CD8-positive, alpha-beta memory T cell (primary cell): ENCODE data around the gene CFAP97D2. TPM values are rescaled to one million over a fixed set of nuclear protein-coding genes. Genes with fewer than 3 reads are reported as not detected.
A peak's percentile ranks its signal among the peaks of the same experiment; 100 is the strongest.

Source experiments
- CTCF ChIA-PET: fragments of 350-600 bp; sonication (Branson Sonifier 250); formaldehyde crosslinking; loops from one replicate; lab custom pipeline; 2021; ENCODE audit warnings: antibody characterized with exemption; lab: Charles Lee
- POLR2A ChIA-PET: fragments of 350-600 bp; sonication (Branson Sonifier 250); formaldehyde crosslinking; loops from one replicate; lab custom pipeline; 2021; ENCODE audit warnings: antibody characterized with exemption; lab: Charles Lee
- DNase-seq, 5 donors: peaks; one replicate each; pipeline versions ENCODE4 v3.0.0 to v3.0.0-alpha.2; 2020 to 2022; ENCODE audit warnings: mixed read lengths in 1 of 5
- H3K27ac ChIP-seq: one replicate; pipeline ENCODE4 v1.7.0; 2013; ENCODE audit warnings: low read depth, mild to moderate bottlenecking, low read length, moderate library complexity
- H3K27me3 ChIP-seq: 2 replicates; pipeline ENCODE4 v1.7.0; 2013; ENCODE audit warnings: low read length, mild to moderate bottlenecking; ENCODE audit not compliant: insufficient read depth, poor library complexity, severe bottlenecking
- H3K36me3 ChIP-seq: 2 replicates; pipeline ENCODE4 v1.7.0; 2013; ENCODE audit warnings: mild to moderate bottlenecking, low read length, moderate library complexity; ENCODE audit not compliant: insufficient read depth
- H3K4me1 ChIP-seq: 2 replicates; pipeline ENCODE4 v1.7.0; 2013; ENCODE audit warnings: mild to moderate bottlenecking, low read length, moderate library complexity; ENCODE audit not compliant: insufficient read depth
- H3K4me3 ChIP-seq: 2 replicates; pipeline ENCODE4 v1.7.0; 2013; ENCODE audit warnings: mild to moderate bottlenecking, low read length
- H3K9me3 ChIP-seq: 2 replicates; pipeline ENCODE4 v1.7.0; 2013; ENCODE audit warnings: mild to moderate bottlenecking, low read length
- H3K27ac Mint-ChIP-seq, 8 donors: one replicate each; pipeline ENCODE4 v1.8.0; 2020 to 2021; ENCODE audit warnings: mixed read lengths in 8 of 8, mild to moderate bottlenecking in 6 of 8, inconsistent platforms in 3 of 8, moderate library complexity in 3 of 8
- H3K27me3 Mint-ChIP-seq, 2 donors: one replicate each; pipeline ENCODE4 v1.8.0; 2020 to 2021; ENCODE audit warnings: mixed read lengths in 2 of 2, mild to moderate bottlenecking in 1 of 2, moderate library complexity in 1 of 2
- H3K36me3 Mint-ChIP-seq, 3 donors: one replicate each; pipeline ENCODE4 v1.8.0; 2020 to 2021; ENCODE audit warnings: mixed read lengths in 3 of 3, inconsistent platforms in 1 of 3, mild to moderate bottlenecking in 1 of 3
- H3K4me1 Mint-ChIP-seq, 3 donors: one replicate each; pipeline ENCODE4 v1.8.0; 2020 to 2021; ENCODE audit warnings: mixed read lengths in 3 of 3, inconsistent platforms in 1 of 3, mild to moderate bottlenecking in 1 of 3
- H3K4me3 Mint-ChIP-seq, 7 donors: one replicate each; pipeline ENCODE4 v1.8.0; 2020 to 2021; ENCODE audit warnings: mixed read lengths in 7 of 7, mild to moderate bottlenecking in 6 of 7, moderate library complexity in 4 of 7, inconsistent platforms in 2 of 7
- H3K9me3 Mint-ChIP-seq, 5 donors: one replicate each; pipeline ENCODE4 v1.8.0; 2020 to 2022; ENCODE audit warnings: mixed read lengths in 5 of 5, mild to moderate bottlenecking in 3 of 5, moderate library complexity in 2 of 5, inconsistent platforms in 1 of 5
- polyA plus RNA-seq: library from polyadenylated mRNA; unstranded; fragments of 300-500 nt; fragmentation: Illumina TruSeq; gene quantifications from one replicate; pipeline ENCODE4 v1.2.3, GENCODE V29; 2021
- total RNA-seq, 2 experiments: library from RNA; stranded (reverse); gene quantifications; one replicate each; pipeline ENCODE4 v1.2.3, GENCODE V29; 2021

CFAP97D2 gene
- total and polyA plus RNA-seq, 3 experiments from 2014 or later, result 0.31 TPM; not detected in 2

- Histone ChIP-seq H3K9me3 (no peaks in the 10 kb centered on the region), H3K4me3 (no peak overlapping the region), H3K36me3 (no peaks in the 10 kb centered on the region), H3K27ac (no peak overlapping the region), H3K4me1 (peaks cover 11% of the 10 kb centered on the region), H3K27me3 (no peaks in the 10 kb centered on the region)
- Mint-ChIP-seq H3K27me3 (peaks cover 10 to 13% of the 10 kb centered on the region in 2 donors), H3K27ac (no peak overlapping the region), H3K4me3 (no peak overlapping the region), H3K4me1 (peaks cover 21 to 43% (median 31%) of the 10 kb centered on the region in 3 donors), H3K9me3 (no peaks in the 10 kb centered on the region), H3K36me3 (no peaks in the 10 kb centered on the region)
- CTCF ChIA-PET, result interaction anchor here (1.3 kb wide), 1 partner anchor 18 kb away, joined by 3 read pairs; no protein-coding TSS in a partner anchor
- POLR2A ChIA-PET, result no interaction called here
- no peak for DNase-seq
These were observed 29.1 kb downstream of the CFAP97D2 start for GRCh38 chr13:114208134-114208533.

- Mint-ChIP-seq H3K27me3 (peaks cover 7 to 13% of the 10 kb centered on the region in 2 donors), H3K4me1 (peaks cover 5 to 15% (median 6%) of the 10 kb centered on the region in 3 donors), H3K36me3 (no peaks in the 10 kb centered on the region), H3K9me3 (no peaks in the 10 kb centered on the region), H3K27ac (no peak overlapping the region), H3K4me3 (no peak overlapping the region)
- Histone ChIP-seq H3K4me1 (no peaks in the 10 kb centered on the region), H3K27ac (no peak overlapping the region), H3K36me3 (no peaks in the 10 kb centered on the region), H3K9me3 (no peaks in the 10 kb centered on the region), H3K27me3 (no peaks in the 10 kb centered on the region), H3K4me3 (no peak overlapping the region)
- ChIA-PET POLR2A (no interaction called here), CTCF (interaction anchor here (1.0 kb wide), 1 partner anchor 15 kb away, joined by 4 read pairs; no protein-coding TSS in a partner anchor)
- DNase-seq, result no peak
These were observed 32.5 kb downstream of the CFAP97D2 start for GRCh38 chr13:114211446-114212157.

DNA sequence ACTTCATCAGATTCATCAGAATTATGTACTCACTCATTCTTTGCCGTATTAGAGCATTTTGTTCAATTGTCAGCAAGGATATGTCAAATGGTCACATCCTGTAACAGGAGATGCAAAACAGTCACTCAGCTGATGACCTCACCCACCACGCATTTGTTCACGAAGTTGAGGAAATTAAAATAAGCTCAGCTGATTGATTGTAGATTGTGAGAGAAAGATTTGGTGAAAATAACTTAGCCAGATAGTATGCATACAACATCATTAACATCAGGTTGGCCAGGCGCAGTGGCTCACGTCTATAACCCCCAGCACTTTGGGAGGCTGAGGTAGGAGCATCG, 33.1 kb downstream of the CFAP97D2 start:
- Mint-ChIP-seq H3K36me3 (no peaks in the 10 kb centered on the region), H3K27ac (no peak overlapping the region), H3K4me1 (peaks cover 5 to 14% (median 6%) of the 10 kb centered on the region in 3 donors), H3K27me3 (peaks cover 7 to 13% of the 10 kb centered on the region in 2 donors), H3K4me3 (no peak overlapping the region), H3K9me3 (no peaks in the 10 kb centered on the region)
- POLR2A ChIA-PET, result no interaction called here
- no peaks in the 10 kb centered on the region for H3K9me3 ChIP-seq
- DNase-seq, result no peak
- H3K27me3 ChIP-seq, result no peaks in the 10 kb centered on the region
- no peaks in the 10 kb centered on the region for H3K4me1 ChIP-seq
- CTCF ChIA-PET, result interaction anchor here (1.0 kb wide), 1 partner anchor 14 kb away, joined by 4 read pairs; no protein-coding TSS in a partner anchor
- H3K36me3 ChIP-seq, result no peaks in the 10 kb centered on the region
- no peak overlapping the region for H3K4me3 ChIP-seq
- no peak overlapping the region for H3K27ac ChIP-seq

- Histone ChIP-seq H3K4me3 (no peak overlapping the region), H3K9me3 (no peaks in the 10 kb centered on the region), H3K27ac (no peak overlapping the region), H3K27me3 (no peaks in the 10 kb centered on the region), H3K36me3 (no peaks in the 10 kb centered on the region), H3K4me1 (peaks cover under 1% of the 10 kb centered on the region)
- CTCF ChIA-PET, result interaction anchor here (0.7 to 1.5 kb wide), 3 partner anchors 12 to 217 kb away, joined by 3 to 5 read pairs (median 3); no protein-coding TSS in a partner anchor
- no peaks in the 10 kb centered on the region for H3K36me3 Mint-ChIP-seq
- peaks cover 7 to 13% of the 10 kb centered on the region in 2 donors for H3K27me3 Mint-ChIP-seq
- DNase-seq, result no peak
- peak overlapping the region in 1 of 8 donors; percentile 81 for H3K27ac Mint-ChIP-seq
- POLR2A ChIA-PET, result interaction anchor here (0.6 kb wide), 1 partner anchor 43 kb away, joined by 5 read pairs; no protein-coding TSS in a partner anchor
- no peak overlapping the region for H3K4me3 Mint-ChIP-seq
- peaks cover 11 to 24% (median 16%) of the 10 kb centered on the region in 3 donors for H3K4me1 Mint-ChIP-seq
- no peaks in the 10 kb centered on the region for H3K9me3 Mint-ChIP-seq
These were observed 34.9 kb downstream of the CFAP97D2 start for GRCh38 chr13:114213980-114214379.

DNA sequence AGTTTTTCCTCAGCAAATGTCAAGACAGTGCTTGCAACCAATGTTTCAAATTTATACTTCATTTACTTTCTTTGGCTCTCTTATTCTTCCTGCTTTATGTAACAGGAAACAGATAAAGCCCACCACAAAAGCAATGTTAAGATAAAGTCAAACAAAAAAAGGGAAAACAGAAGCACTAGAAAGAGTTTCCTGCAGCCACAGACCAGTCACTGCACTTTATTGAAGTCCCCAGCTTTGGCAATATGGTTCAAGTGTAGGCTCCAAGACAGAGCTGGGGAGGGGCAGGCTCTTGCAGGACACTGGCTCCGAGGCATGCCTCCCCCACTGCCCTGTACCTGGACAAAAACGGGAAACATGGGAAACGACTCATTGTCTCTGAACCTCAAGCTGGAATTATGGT, 40.3 kb downstream of the CFAP97D2 start:
- peak overlapping the region in 4 of 7 donors; percentile 5 to 48 (median 30) for H3K4me3 Mint-ChIP-seq
- peaks cover 34 to 49% (median 48%) of the 10 kb centered on the region in 3 donors for H3K4me1 Mint-ChIP-seq
- Histone ChIP-seq H3K27me3 (no peaks in the 10 kb centered on the region), H3K27ac (no peak overlapping the region), H3K4me3 (peak overlapping the region; percentile 32), H3K9me3 (no peaks in the 10 kb centered on the region), H3K4me1 (peaks cover 44% of the 10 kb centered on the region), H3K36me3 (no peaks in the 10 kb centered on the region)
- H3K27ac Mint-ChIP-seq, result peak overlapping the region in 7 of 8 donors; percentile 0 to 91 (median 26)
- no peaks in the 10 kb centered on the region for H3K27me3 Mint-ChIP-seq
- CTCF ChIA-PET, result interaction anchor here (1.2 kb wide), 1 partner anchor 55 kb away, joined by 4 read pairs; no protein-coding TSS in a partner anchor
- peak in 1 of 5 donors; percentile 63 for DNase-seq
- POLR2A ChIA-PET, result no interaction called here
- no peaks in the 10 kb centered on the region for H3K36me3 Mint-ChIP-seq
- no peaks in the 10 kb centered on the region for H3K9me3 Mint-ChIP-seq

DNA sequence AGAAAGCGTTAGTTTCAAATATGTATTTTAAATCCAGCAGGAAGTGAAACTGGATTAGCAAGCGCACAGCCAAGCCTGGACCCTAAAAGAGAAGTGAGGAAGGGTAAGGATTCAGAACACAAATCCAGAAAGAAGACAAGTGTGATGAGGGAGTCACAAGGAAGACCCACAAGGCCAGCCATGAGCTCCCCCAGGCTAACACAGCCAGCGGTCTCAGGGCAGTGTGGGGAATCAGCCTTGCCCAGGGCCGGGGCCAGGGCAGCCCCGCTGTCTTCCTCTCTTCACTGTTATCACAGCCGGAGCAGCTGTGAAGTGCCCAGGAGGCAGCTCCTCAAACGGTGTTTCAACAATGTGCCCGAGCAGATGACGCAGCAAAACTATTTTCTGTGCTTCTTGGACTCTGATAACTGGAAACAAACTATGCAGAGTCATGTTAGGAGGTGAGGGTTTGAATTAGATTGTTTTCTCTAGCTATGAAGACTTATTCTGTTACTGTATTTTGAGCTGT, 43.5 kb downstream of the CFAP97D2 start:
- H3K9me3 Mint-ChIP-seq, result no peaks in the 10 kb centered on the region
- no peak for DNase-seq
- H3K4me3 ChIP-seq, result no peak overlapping the region
- H3K27ac Mint-ChIP-seq, result no peak overlapping the region
- H3K4me3 Mint-ChIP-seq, result no peak overlapping the region
- no peaks in the 10 kb centered on the region for H3K36me3 Mint-ChIP-seq
- POLR2A ChIA-PET, result interaction anchor here (0.6 to 0.8 kb wide), 2 partner anchors 13 to 92 kb away, joined by 3 read pairs; no protein-coding TSS in a partner anchor
- H3K36me3 ChIP-seq, result no peaks in the 10 kb centered on the region
- peaks cover 0 to under 1% of the 10 kb centered on the region in 2 donors for H3K27me3 Mint-ChIP-seq
- no peaks in the 10 kb centered on the region for H3K9me3 ChIP-seq
- CTCF ChIA-PET, result interaction anchor here (0.8 to 2.1 kb wide), 6 partner anchors 70 to 406 kb away, joined by 3 to 13 read pairs (median 5); no protein-coding TSS in a partner anchor
- H3K4me1 ChIP-seq, result peaks cover 71% of the 10 kb centered on the region
- H3K27me3 ChIP-seq, result no peaks in the 10 kb centered on the region
- H3K4me1 Mint-ChIP-seq, result peaks cover 61 to 78% (median 77%) of the 10 kb centered on the region in 3 donors
- H3K27ac ChIP-seq, result peak overlapping the region; percentile 25

DNA sequence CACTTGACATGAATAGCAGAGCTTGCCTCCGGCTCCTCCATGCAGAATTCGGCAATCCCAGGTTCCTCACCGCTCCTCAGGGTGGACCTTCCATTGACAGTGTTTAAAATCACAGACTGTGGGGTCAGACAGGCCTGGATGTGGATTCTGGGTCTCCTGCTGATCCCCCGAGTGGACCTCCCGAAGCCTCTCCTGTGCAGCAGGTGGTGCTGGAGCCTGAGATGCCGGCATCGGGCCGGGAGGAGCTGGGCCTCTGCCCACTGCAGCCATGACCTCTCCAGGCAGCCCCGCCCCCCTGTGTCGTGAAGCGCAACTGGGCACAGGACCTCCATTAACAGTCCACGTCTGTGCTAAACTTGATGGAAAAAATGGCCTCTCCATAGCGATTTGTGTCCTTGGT, 45.1 kb downstream of the CFAP97D2 start:
- peak overlapping the region in 3 of 8 donors; percentile 16 to 70 (median 65) for H3K27ac Mint-ChIP-seq
- H3K36me3 Mint-ChIP-seq, result no peaks in the 10 kb centered on the region
- Histone ChIP-seq H3K4me1 (peaks cover 67% of the 10 kb centered on the region), H3K27ac (no peak overlapping the region), H3K27me3 (no peaks in the 10 kb centered on the region), H3K9me3 (no peaks in the 10 kb centered on the region), H3K4me3 (no peak overlapping the region), H3K36me3 (no peaks in the 10 kb centered on the region)
- DNase-seq, result no peak
- no peaks in the 10 kb centered on the region for H3K9me3 Mint-ChIP-seq
- H3K27me3 Mint-ChIP-seq, result peaks cover 0 to 3% of the 10 kb centered on the region in 2 donors
- ChIA-PET CTCF (interaction anchor here (0.6 to 2.1 kb wide), 3 partner anchors 29 to 114 kb away, joined by 3 to 13 read pairs (median 4); no protein-coding TSS in a partner anchor), POLR2A (interaction anchor here (0.6 to 1.0 kb wide), 2 partner anchors 20 to 113 kb away, joined by 3 to 4 read pairs; no protein-coding TSS in a partner anchor)
- peaks cover 53 to 67% (median 67%) of the 10 kb centered on the region in 3 donors for H3K4me1 Mint-ChIP-seq
- no peak overlapping the region for H3K4me3 Mint-ChIP-seq
